Activated CD4-positive, alpha-beta T cell treated with anti-CD3 and anti-CD28 coated beads for 1 hour (primary cell): Measurements from ENCODE around the gene SAXO2.
"Not testable (repeated sequence)": the region's sequence is repeated elsewhere in the genome, so short reads cannot be mapped to it uniquely, and the experiment has no call there.

ENCODE experiments used
- DNase-seq: peaks from one replicate; pipeline ENCODE4 v3.0.0-alpha.2; 2020

The SAXO2 gene, protein sequence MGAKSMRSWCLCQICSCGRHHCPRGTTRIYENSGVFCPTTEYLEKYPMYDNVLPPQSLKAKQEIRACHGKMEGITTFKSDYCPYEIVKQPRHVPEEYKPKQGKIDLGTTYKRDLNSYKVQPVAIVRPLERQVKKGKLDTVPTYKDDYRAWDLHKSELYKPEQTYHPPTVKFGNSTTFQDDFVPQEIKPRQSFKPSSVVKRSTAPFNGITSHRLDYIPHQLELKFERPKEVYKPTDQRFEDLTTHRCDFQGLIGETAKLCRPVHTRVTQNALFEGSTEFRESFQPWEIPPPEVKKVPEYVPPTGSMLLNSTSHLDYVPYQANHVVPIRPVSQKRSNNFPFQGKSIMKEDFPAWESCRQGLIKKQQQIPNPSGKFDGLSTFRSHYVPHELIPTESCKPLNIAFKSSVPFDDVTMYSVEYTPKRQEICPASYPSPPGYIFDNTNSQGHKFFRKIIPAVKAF

DNA sequence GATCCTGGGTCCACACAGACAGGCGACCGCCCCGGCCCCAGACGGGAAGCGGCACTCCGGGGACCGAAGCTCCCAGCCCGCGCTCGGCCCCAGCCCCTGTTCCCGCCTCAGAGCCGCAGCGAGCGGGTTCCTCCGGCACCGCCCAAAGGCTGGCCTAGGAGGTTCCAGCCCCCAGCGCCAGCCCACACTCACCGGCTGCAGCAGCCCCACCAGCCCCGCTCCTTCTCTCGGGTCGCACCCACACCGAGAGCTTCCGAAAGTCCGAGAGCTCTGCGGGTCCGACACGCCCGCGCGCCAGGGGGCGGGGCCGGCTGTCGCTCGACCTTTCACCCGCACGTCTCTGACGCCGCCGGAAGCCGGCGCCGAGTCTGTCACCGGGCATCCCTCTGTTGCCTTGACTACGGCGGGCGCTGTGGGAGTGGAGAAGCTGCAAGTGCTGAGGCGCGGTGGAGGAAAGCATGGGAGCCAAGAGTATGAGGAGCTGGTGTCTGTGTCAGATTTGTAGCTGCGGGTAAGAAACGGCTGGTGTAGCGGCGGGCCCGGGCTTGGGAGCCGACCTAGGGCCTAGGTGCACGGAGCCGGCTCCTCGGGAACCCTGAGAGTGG lies at the start of gene SAXO2, which contains the start of gene EFL1:
SAXO2 (plus strand) TSS at position 397 of the 605 bp plus-strand sequence; CDS start at position 459, 62 bp downstream.
EFL1 (minus strand) TSS at position 313 of the 605 bp plus-strand sequence. CDS start 956 bp downstream, outside the sequence.
- DNase-seq, result peak; percentile 85

DNA sequence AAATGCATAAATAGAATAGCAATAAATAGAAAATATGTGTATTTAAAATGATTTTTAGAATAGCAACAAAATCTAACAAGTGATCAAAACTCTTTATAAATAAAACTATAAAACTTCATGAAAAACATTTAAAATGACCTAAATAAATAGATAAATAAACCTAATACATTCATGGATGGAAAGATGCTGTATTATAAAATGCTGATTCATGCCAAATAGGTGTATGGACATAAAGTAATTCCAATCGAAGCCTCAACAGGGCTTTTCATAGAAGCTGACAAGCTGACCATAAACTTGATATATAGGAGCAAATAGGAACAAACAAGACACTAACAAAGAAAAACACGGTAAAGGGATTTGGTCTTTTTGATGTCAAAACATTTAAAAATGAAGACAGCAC lies 46.5 kb upstream of the SAXO2 start:
- not testable (repeated sequence) for DNase-seq

DNA sequence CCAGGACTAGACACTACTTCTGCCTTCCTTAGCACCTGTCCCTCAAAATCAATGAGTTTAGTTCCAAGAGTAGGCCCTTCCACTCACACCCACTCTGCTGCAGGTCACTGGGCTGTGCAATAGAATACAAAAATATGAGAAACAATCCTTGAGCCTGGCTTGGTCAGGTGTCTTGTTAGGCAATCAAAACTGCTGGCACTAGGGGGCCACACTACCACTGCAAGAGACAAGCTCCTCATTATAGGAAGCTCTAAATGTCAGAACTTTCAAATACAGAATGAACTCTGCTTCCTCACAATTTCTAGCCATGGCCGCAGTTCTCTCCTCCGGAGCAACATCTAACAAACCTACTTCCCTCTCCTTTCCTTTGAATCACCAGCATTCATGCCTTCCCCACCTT lies 41.1 kb upstream of the SAXO2 start:
- not testable (repeated sequence) for DNase-seq

DNA sequence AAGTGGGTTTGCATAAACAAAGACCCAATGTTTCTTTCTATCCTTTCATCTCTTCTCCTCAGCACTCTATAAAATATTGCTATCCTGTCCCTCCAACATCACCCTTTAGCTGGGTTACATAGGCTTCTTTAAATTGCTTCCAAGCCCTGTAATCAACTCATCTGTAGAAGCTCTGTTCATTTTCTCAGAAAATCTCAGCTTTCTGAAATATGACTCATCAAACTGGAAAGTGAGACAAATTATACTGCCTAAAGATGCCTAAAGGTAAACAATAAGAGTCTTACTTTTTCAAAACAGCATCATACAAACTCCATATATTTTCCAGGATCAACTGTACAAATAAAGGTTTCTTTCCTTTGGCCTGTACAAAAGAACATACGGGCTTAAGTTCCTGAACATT lies 33.9 kb upstream of the SAXO2 start:
- DNase-seq, result no peak

DNA sequence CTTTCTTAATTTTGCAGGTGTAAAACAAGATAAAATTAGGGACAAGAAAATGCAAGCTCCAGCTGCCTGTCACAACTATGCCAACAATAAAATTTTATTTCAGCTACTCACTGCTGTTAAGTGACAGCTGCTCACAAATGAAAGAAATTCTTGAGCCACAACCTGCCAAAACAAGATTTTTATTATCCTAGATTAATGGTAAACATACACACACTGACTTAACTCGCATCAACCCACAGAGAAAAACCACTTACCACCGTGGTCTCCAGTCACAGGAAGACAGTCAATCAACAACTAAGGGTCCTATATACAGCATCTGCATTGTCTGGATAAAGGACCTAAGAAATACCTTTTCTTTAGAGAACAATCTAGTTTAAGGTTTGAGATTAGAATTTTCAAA lies 31.4 kb upstream of the SAXO2 start:
- no peak for DNase-seq

DNA sequence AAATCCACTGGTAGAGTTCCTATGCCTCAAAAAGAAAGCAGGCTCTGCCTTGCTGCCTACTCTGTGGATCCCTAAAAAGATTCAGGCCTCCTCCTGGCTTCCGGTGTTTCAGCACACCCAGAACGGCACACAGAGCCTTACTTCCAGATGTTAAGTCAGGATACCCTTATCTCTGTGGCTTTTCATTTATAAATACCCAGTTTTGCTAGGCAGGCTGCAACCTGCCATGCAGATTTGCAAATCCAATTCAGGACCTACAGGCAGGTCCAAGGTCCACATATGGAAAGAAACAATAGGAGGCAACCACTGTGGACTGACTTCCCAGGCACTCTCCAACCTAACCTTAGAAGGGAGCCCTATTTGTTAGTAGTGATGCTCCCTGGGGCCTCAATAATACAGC lies 30.8 kb upstream of the SAXO2 start:
- no peak for DNase-seq

DNA sequence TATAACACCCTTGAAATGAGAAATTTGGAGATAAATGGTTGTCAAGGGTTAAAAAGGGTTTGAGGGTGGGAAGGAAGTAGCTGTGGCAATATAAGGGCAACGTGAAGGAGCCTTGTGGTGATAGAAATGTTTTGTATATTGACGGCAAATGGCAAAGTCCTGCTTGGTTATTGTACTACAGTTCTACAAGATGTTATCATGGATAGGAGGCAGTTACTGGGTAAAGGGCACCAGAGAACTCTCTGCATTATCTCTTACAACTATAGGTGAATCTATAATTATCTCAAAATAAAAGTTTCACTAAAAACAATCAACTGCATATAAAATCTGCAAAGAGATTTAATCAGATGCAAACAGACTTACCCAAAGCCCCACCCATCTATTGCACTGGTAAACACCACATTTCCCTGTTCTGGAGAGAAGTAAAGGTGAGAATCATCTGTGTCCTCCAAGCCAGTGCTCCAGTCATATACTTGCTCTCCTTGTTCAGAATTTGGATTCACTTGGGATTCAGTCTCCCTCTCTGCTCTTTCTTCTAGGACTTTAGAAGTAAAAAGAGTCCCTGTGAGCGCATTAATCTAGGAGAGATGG lies 24.6 kb upstream of the SAXO2 start:
- not testable (repeated sequence) for DNase-seq

DNA sequence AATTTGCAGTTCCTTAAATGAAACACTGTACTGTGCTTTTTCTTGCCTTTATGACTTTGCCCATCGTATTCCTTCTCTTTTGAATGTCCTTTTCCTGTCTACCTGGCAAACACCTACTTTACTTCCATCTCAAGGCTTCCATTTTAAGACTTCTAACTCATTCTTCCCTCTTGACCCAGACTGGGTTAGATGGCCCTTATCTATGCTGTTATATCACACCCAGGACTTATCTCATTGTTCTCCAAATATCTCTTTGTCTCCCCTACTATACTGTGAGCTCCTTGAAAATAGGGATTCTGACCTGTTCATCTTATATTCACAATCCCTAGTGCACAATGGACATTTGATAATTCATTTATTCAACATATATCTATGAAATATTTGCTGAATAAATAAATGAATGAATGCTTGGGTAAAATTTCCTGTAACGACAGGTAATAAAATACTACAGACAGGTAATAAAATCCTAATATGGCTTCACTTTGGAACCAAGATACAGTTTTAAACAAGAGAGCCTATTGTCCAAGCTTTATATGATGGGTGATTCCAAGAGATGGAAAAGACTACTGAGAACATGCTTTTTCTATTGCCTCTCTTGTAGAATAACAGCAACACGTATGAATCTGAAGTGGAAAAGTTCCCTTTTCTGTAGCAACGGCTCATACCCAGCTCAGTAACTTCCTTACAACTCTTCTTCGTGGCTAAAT lies 22.8 kb upstream of the SAXO2 start:
- DNase-seq, result no peak

DNA sequence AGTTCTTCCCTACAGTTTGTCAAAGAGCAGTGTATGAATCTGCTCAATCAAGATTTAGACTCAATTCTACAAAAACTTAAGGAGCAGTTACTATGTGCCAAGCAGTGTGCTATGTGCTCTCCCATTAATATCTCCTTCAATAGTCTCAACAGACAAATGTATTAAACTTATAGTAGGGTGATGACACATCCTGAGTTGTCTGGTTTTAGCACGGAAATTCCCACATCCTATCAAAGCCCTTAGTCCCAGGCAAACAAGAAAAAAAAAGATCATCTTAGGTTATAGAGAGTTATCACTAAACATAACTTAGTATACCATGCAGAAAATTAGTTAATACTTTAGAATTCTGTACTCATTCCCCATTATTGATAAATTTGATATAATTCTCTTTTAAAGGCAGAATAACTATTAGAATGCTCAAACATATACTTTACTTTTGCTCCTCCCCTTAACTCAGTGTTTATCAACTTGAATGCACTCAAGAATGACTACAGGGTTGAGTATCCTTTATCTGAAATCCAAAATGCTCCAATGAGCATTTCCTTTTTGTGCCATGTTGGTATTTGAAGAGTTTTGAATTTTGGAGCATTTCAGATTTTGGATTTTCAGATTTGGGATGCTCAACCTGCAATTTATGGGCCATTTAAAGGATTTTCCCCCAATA lies 20.6 kb upstream of the SAXO2 start:
- DNase-seq, result not testable (repeated sequence)

DNA sequence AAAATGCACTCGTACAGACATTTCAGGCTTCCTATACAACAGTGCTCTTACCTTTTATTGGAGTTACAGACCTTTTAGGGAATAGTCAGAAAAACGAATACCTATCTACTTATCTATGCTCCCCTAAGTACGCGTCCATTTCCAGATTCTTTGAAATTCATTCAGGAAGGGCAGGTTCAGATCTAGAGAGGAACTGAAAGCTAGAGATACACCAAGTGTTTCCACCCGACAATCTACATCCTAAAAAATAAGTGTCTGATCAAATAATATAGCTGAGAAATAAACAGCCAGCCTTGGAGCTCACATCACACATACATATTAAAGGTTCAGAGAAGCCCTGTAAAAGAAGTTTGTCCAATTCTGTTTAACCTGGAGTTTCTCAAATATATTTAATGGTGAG lies 19.0 kb upstream of the SAXO2 start:
- DNase-seq, result not testable (repeated sequence)

DNA sequence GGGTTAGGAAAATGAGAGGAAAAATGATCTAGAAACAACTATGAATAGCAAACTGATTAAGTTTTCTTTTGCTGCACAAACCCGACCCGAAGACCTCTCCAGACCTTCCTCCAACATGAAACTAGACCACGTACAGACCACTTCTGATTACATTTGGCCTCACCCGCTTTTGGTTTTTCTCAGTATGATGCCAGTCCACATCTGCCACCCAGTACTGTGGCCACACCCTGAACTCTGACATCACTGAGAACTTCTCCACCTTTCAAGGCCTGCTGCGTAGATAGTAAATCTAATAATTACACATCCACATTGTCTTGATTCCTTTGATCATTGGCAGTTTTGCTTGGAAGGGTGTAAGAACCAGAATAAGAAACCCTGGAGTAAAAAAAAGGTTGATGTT lies 16.7 kb upstream of the SAXO2 start:
- not testable (repeated sequence) for DNase-seq

DNA sequence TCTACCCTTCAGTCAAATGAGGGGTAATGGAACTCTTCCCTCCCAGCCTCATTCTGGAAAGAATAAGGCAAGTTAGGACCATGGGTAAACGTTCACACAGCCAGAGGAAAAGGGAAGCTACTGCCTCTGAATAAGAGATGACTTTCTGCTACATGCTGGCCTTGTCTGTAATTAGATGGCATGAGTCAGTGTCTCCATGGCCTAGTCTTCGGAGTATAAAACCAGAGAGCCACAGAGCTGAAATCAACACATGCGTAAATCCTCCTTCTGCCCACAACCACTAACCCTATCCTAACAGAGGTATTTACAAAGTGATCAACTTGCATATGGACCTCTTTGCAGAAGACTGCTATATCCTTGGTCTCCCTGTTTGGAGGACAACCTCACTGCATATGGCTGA lies 14.4 kb upstream of the SAXO2 start:
- DNase-seq, result not testable (repeated sequence)

DNA sequence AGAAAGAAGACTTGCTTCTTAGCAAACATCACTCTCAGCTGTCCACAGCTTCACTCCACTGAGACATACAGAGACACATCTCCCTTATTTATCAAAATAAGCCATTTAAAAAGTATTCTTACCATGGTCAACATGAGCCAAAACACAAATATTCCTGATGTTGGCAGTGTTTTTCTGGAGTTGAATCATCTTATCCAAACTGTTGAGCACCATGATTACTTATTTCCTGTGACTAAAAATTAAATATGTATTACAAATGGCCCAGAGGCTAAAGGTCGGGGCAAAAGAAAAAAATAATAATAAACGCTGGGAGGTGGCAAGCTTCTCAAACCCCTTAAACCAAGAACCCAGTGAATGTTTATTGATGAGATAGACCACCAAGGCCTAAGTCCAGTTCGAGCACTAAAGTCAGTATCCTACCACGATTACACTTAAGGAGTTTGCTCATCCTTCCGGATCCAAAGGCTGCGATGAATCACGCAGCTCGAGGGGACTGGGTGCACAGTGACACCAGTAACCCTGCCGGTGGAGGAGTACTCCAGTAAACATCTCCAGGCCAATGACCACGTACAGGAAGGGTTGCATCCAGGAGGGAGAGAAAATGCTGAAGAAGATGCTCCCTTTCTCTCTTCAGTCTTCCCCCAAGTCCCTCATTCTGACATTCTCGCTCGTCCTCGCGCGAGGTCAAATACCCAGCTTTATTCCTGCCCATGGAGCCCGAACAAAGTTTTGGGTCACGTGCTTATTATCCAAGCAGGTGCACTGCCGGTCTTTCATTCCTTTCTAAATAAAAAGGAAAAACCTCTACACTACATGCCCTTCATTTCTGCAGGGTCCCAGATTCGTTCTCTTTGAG lies 824 bp upstream of the SAXO2 start:
- not testable (repeated sequence) for DNase-seq

DNA sequence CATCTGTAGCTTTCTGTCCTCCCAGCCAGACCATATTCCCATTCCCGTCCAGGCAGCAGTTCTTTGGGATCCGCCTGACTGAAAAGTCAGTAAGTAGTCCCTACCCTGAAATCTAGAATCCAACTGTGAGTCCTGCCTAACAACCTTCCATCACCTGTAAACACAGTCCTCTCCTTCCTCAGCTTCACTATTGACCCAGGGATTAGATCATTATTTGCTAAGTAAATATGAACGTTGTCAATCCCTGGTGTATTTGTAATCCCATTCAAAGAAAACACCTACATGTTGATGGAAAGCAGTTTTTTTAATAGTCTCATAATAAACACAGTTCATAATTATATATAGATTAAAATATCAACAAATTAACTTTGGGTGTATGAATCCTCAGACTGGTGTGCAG lies 732 bp downstream of the SAXO2 start:
- DNase-seq, result no peak

DNA sequence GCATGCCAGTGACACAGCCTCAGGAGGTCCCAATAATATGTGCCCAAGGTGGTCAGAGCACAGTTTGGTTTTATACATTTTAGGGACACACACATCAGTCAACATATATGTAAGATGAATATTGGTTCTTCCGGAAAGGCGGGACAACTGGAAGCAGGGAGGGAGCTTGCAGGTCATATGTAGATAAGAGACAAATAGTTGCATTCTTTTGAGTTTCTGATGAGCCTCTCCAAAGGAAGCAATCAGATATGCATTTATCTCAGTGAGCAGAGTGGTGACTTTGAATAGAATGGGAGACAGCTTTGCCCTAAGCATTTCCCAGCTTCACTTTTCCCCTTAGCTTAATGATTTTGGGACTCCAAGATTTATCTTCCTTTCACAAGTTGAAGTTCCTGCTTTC lies 4.5 kb downstream of the SAXO2 start:
- not testable (repeated sequence) for DNase-seq

DNA sequence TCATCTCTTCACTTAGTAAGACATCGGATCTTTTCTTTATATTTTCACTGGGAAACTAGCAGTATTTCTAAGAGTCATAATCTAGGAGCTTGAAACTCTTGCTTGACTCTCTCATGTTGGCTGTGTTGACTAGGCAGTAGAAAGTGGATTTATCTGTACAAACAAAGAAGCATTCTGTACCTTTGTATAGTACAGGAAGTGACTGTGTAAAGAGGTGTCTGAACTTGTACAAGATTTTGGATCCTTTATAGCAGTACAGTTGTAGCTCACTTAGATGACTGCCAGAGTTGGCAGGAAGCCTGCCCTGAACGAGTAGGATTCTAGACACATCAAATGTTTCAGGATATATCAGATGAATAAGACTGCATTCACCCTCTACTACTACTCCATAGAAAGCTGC lies 5.8 kb downstream of the SAXO2 start:
- not testable (repeated sequence) for DNase-seq

DNA sequence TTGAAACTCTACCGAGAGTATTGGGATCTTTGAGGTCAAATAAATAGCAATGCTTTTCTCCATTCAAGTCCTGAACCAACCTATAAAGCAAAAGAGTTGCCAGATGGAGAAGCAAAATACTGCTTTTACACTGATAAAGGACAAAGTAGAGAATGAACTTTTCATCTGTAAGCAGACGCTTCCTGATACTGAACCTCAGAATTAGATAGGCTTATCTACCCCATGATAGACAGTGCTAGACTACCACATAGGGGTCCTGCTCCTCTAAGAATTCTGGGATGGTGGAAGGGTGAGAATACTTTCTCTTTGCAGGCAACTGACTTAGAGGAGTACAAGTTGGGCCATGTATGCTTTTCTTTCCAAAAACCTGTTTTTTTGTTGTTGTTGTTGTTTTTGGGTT lies 9.5 kb downstream of the SAXO2 start:
- no peak for DNase-seq

DNA sequence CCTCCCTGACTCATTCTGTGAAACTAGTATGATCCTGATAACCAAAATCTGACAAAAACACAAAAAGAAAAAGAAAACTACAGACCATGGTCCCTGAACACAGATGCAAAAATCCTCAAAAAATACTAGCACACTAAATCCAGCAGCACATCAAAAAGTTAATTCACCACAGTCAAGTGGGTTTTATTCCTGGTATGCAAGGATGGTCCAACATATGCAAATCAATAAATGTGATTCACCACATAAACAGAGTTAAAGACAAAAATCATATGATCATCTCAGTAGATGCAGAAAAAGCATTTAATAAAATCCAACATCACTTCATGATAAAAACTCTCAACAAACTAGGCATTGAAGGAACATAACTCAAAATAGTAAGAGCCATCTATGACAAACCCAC lies 12.8 kb downstream of the SAXO2 start:
- no peak for DNase-seq

DNA sequence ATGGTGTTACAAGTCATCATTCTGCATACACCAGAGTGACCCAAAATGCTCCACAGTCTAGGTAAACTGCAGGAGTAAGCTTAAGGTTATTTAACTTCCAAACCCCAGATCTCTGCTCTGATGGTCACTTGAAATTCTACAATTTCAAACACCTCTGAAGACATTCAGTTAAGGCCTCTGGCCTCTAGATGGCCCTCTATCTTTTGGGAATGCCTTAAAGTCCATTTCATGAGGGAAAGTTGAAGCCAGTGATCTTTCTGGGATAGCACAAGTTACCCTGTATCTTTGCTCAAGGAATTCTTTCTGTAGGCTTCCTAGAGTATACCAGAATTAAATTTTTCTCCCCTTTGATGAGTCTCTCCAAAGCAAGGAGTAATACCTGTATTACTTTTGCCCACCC lies 18.7 kb downstream of the SAXO2 start:
- not testable (repeated sequence) for DNase-seq

DNA sequence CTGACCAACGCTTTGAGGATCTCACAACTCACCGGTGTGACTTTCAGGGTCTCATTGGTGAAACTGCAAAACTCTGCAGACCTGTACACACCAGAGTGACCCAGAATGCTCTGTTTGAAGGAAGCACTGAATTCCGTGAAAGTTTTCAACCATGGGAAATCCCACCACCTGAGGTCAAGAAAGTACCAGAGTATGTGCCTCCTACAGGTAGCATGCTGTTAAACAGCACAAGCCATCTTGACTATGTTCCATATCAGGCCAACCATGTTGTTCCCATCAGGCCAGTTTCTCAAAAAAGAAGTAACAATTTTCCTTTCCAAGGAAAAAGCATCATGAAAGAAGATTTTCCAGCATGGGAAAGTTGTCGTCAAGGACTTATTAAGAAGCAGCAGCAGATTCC lies 19.8 kb downstream of the SAXO2 start:
- not testable (repeated sequence) for DNase-seq

DNA sequence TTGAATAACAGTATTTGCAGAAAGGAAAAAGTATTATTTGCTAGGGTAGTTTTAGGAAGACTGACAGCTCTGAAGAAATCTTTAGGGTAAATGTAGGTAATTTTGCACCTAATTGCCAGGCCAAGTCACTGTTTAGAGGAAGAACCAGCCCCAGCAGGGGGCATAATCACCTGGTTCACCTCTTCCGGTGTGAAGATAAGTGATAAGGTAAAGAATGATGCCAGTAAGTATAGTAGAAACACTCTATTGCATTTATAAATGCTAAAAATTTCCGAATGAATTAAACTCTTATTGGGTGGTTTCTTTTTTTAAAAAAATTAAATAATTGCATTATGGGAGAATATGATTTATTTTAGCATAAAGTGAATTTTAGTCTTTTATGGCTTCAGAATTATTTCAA lies 21.8 kb downstream of the SAXO2 start:
- DNase-seq, result not testable (repeated sequence)

DNA sequence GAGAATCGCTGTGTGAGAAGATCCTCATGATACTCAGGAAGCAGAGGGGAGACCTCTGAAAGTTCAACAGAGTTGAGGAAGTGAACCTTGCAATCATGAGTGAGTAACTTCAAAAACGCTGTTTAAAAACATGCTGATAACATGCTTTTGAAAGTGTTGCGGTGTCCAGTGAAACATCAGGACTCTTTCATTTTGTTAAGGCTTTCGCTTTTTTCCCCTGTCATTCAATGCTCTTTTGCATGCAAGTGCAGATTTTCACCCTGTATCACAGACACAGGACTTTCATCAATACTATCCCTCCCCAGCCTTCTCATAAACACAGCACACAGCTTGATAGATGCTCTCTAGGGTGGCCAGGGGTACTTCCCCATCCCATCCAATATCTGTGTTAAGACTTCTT lies 23.9 kb downstream of the SAXO2 start:
- DNase-seq, result not testable (repeated sequence)
